Right lobe of liver (tissue), 6 donors: ENCODE data around the gene CBR1. TPM values are rescaled to one million over a fixed set of nuclear protein-coding genes. Genes with fewer than 3 reads are reported as not detected.

Experiments
- ATAC-seq, 4 donors: fragments of 200-7000 bp; cut with Tn5 transposase; one replicate each; pipeline ENCODE4 v1.9.1; 2020; ENCODE audit warnings: mild to moderate bottlenecking in 4 of 4, moderate library complexity in 4 of 4
- DNase-seq, 3 donors: peaks; one replicate each; pipeline ENCODE4 v3.0.0-alpha.2; 2020
- H3K27ac ChIP-seq, 3 donors: fragments of 200-600 bp; one replicate each; pipeline ENCODE4 v1.8.0; 2022
- H3K27me3 ChIP-seq, 2 donors: fragments of 200-600 bp; one replicate each; pipeline ENCODE4 v1.8.0; 2022
- H3K36me3 ChIP-seq, 4 donors: fragments of 200-600 bp; sonication (generic) in 1 of 4; one replicate each; pipeline versions ENCODE4 v1.5.1 to v1.8.0; 2017 to 2022; ENCODE audit warnings: control low read depth in 1 of 4
- H3K4me1 ChIP-seq, 4 donors: fragments of 200-600 bp; sonication (generic) in 1 of 4; one replicate each; pipeline versions ENCODE4 v1.5.1 to v1.8.0; 2017 to 2022; ENCODE audit warnings: control low read depth in 1 of 4
- H3K4me3 ChIP-seq, 3 donors: fragments of 200-600 bp; one replicate each; pipeline ENCODE4 v1.8.0; 2022
- H3K9me3 ChIP-seq, 4 donors: fragments of 200-600 bp; sonication (generic) in 1 of 4; one replicate each; pipeline versions ENCODE4 v1.5.1 to v1.8.0; 2017 to 2022; ENCODE audit warnings: control low read depth in 1 of 4
- CTCF ChIP-seq, 4 donors: fragments of 200-600 bp in 3 of 4; fragments of 450-650 bp in 1 of 4; IDR thresholded peaks; one replicate each; pipeline versions ENCODE4 v1.5.1 to v1.8.0; 2016 to 2022; ENCODE audit warnings: antibody characterized with exemption in 4 of 4, mild to moderate bottlenecking in 2 of 4
- POLR2A ChIP-seq: fragments of 450-650 bp; IDR thresholded peaks from one replicate; pipeline ENCODE4 v1.6.1; 2017; ENCODE audit warnings: antibody characterized with exemption, mild to moderate bottlenecking
- WGBS: methylation state at CpG from one replicate; pipeline ENCODE4 v1.1.6; 2018; ENCODE audit warnings: low coverage, low lambda C conversion rate; ENCODE audit not compliant: insufficient coverage; ENCODE audit errors: missing lambda C conversion rate; 5-methylcytosine and 5-hydroxymethylcytosine counted together
- intact Hi-C, 2 donors: fragments of 100-400 bp; cut with DNase I; formaldehyde crosslinking; loops; one replicate each; pipeline versions ENCODE4 v1.11.2 to v1.14.1; 2022
- total RNA-seq, 6 experiments: library from RNA; depleted of rRNA in 2 of 6; stranded (reverse); fragments of >200 nt in 2 of 6; fragmentation: NEBNext Ultra II Directional in 3 of 6; extraction: Animal tissue kit (Norgen Biotek cat#: 25700) in 3 of 6; gene quantifications; one replicate each; pipeline versions ENCODE4 v1.1.0 to v1.2.4, GENCODE V29; 2016 to 2023
- donor health status: DM: no; HTN: yes; CAD: no.
- donor health status: DM: no; HTN: no; CAD: no.
- donor health status: DM: no; HTN: no; CAD: no.
- donor health status: DM: no; HTN: yes; CAD: no.
- donor health status: DM: no; HTN: yes; CAD: no.

The CBR1 gene
- total RNA-seq, 6 experiments from 2014 or later: 59.1 to 688 (median 211) TPM

DNA sequence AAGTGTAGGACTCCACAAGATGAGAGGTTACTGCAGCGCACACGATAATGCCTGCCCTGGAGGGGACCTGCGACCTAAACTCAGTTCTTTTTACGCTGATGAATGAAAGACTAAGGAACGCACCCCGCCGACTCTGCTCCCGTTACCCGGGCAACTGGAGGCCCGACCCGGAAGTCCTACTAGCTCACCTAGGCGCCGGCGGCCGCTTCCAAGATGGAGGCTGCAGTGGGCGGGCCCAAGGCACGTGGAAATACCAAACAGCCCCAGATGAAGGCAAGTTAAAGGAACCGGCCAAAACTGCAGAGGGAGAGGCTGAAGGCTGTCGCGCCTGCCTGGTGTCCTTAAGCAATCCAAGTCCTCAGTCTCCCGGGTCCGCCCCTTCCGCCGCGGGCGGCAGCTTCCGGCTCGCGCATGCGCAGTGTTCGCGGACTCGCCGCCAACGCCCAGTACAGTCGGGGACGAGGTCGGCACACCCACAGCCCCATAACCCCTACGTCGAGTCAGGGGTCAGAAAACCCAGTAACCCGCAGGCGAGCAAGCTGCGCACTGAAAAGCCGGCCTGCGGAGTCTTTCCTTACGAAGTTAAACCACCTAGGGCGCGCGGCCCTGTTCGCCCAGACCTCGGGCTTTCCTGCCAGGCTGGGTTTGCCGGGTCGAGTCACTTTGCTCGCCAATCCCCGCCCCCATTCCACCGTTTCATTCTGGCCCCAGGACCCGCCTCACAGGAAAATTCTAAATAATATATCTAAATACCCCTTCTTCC is 9.5 kb upstream of the CBR1 start, which contains the start of gene SETD4:
SETD4 (minus strand) TSS at position 368 of the 763 bp plus-strand sequence. CDS start 1,638 bp downstream, outside the sequence.
- intact Hi-C loops: no loop called here

DNA sequence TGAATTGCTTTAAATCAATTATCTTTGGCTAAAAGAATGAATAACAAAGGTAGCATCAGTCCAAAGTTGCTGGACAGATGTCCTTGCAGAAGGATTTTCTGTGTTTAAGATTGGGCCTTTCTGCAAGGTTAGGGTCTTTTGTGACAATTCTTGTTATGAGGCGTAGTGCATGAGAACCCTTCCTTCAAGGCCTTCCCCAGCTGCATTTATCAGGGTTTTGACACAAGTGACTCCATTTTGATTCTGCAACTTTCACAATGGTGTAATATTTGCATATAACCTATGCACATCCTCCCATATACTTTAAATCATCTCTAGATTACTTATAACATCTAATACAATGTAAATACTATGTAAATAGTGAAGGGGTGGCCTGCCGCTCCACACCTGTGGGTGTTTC is 8.4 kb upstream of the CBR1 start:
- DNase-seq: no peak
- TF ChIP-seq CTCF (IDR thresholded peaks at IDR 0.05) (no peak), POLR2A (no peak)
- peaks cover 0 to 18% (median 11%) of the 10 kb centered on the region in 4 donors for H3K36me3 ChIP-seq
- H3K4me3 ChIP-seq: no peak overlapping the region
- intact Hi-C loops: no loop called here
- no peaks in the 10 kb centered on the region for H3K27me3 ChIP-seq
- no peak for ATAC-seq
- H3K27ac ChIP-seq: no peak overlapping the region
- peaks cover 0 to 35% (median 6%) of the 10 kb centered on the region in 4 donors for H3K4me1 ChIP-seq
- WGBS: 92% methylated on average over 2 of the region's 2 CpGs
- H3K9me3 ChIP-seq: no peaks in the 10 kb centered on the region

More for the DNA sequence above, 9.5 kb upstream of the CBR1 start, which contains the start of gene SETD4:
- ATAC-seq: peak; percentile 90 to 94 (median 92)
- TF ChIP-seq CTCF (IDR thresholded peaks at IDR 0.05): no peak
- TF ChIP-seq POLR2A: peak; percentile 94
- peak within 1 kb of the TSS; percentile 51 to 96 (median 88) for H3K4me3 ChIP-seq
- DNase-seq: peak; percentile 93 to 95 (median 94)
- no peaks in the 10 kb centered on the region for H3K27me3 ChIP-seq
- H3K27ac ChIP-seq: peak within 1 kb of the TSS; percentile 85 to 87 (median 86)
- peaks cover 0 to 29% (median 5%) of the 10 kb centered on the region in 4 donors for H3K4me1 ChIP-seq
- no peaks in the 10 kb centered on the region for H3K9me3 ChIP-seq
- WGBS: 0% methylated on average over 13 of the region's 57 CpGs
- H3K36me3 ChIP-seq: peaks cover 0 to 30% (median 16%) of the 10 kb centered on the region in 4 donors

DNA sequence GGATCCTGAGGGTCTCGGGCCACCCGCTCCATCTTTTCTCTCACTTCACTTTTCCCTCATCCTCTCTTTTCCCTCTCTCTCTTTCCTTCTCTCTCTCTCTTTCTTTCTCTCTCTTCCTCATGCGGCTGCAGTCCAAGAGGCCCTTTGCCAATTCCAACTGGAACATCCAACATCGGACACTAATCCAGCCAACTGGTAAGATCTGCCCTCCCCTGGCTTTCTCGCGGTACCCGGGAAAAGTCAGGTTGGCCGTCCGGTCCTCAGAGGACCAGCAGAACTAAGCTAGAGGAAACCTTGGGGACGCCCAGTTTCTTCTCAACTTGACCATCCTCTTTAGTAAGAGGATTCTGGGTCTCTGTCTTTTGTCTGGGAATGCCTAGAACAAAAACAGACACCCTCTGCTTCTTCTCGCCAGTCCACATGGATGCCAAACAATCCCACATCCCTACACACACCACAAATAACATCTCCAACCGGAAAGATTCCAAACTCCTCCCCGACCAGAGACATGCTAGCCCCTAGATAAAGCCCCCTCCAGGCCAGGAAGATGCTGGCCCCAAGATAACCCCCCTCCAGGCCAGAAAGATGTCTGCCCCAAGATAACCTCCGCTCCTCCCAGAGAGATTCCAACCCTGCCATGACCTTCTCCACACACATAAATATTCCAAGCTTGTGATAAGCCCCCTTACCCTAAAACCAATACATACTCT is 6.3 kb upstream of the CBR1 start:
- intact Hi-C loops: no loop called here
- no peak for TF ChIP-seq CTCF (IDR thresholded peaks at IDR 0.05)
- no peak for TF ChIP-seq POLR2A
- peak overlapping the region in 2 of 3 donors; percentile 17 to 83 for H3K27ac ChIP-seq
- H3K27me3 ChIP-seq: no peaks in the 10 kb centered on the region
- no peaks in the 10 kb centered on the region for H3K9me3 ChIP-seq
- ATAC-seq (peak in 1 of 4 donors; percentile 22), DNase-seq (peak in 2 of 3 donors; percentile 80 to 81)
- H3K36me3 ChIP-seq: no peaks in the 10 kb centered on the region
- H3K4me1 ChIP-seq: peaks cover 0 to 43% (median 6%) of the 10 kb centered on the region in 4 donors
- no peak overlapping the region for H3K4me3 ChIP-seq
- 57% methylated on average over 14 of the region's 14 CpGs for WGBS

GRCh38 chr21:36064085-36064460 is 5.8 kb upstream of the CBR1 start:
- intact Hi-C loops: no loop called here
- DNase-seq: no peak
- peak in 1 of 4 donors; percentile 10 for ATAC-seq
- Histone ChIP-seq H3K9me3 (no peaks in the 10 kb centered on the region), H3K4me1 (peaks cover 0 to 40% (median 6%) of the 10 kb centered on the region in 4 donors), H3K27me3 (no peaks in the 10 kb centered on the region), H3K36me3 (no peaks in the 10 kb centered on the region), H3K4me3 (no peak overlapping the region), H3K27ac (peak overlapping the region in 2 of 3 donors; percentile 17 to 83)
- no peak for TF ChIP-seq POLR2A
- no peak for TF ChIP-seq CTCF (IDR thresholded peaks at IDR 0.05)
- WGBS: 66% methylated on average over 4 of the region's 4 CpGs
